Measurements from ENCODE around the gene IFT25. TPM values are rescaled to one million over a fixed set of nuclear protein-coding genes. Genes with fewer than 3 reads are reported as not detected.
"Not testable (repeated sequence)": the region's sequence is repeated elsewhere in the genome, so short reads cannot be mapped to it uniquely, and the experiment has no call there.

The IFT25 gene
- total RNA-seq, 2 donors from 2014 or later = 59.6 to 68.3 TPM

- ATAC-seq (replicated peaks in 1 of 2) (no peak), DNase-seq (no peak)
- H3K4me3 Mint-ChIP-seq = peak overlapping the region; percentile 90 to 98
- peak overlapping the region; percentile 99 for H3K27ac Mint-ChIP-seq
- H3K27me3 Mint-ChIP-seq (ENCODE audit: low read depth) = no peaks in the 10 kb centered on the region
- peaks cover 2 to 7% of the 10 kb centered on the region in 2 donors for H3K36me3 Mint-ChIP-seq (ENCODE audit: insufficient read depth in 2 of 2)
- H3K4me1 Mint-ChIP-seq (ENCODE audit: low read depth) = peaks cover 55% of the 10 kb centered on the region
- H3K9me3 Mint-ChIP-seq = no peaks in the 10 kb centered on the region
Observed at GRCh38 chr1:53888681-53889080, 56.8 kb downstream of the IFT25 start.

DNA sequence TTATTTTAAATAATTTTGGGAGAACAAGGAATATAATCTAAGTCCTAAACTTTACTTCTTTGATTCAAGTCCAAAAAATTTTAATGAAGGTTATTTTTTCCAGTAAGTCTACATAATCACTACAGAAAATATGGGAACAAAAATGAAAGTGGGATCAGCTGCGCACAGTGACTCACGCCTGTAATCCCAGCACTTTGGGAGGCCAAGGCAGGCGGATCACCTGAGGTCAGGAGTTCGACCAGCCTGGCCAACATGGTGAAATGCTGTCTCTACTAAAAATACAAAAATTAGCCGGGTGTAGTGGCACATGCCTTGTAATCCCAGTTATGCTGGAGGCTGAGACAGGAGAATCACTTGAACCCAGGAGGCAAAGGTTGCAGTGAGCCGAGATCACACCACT lies 61.9 kb downstream of the IFT25 start:
- not testable (repeated sequence) for H3K27me3 Mint-ChIP-seq (ENCODE audit: low read depth); ATAC-seq (replicated peaks in 1 of 2); H3K4me3 Mint-ChIP-seq; DNase-seq; H3K27ac Mint-ChIP-seq; H3K9me3 Mint-ChIP-seq
- H3K36me3 Mint-ChIP-seq (ENCODE audit: insufficient read depth in 2 of 2) = peaks cover 5 to 14% of the 10 kb centered on the region in 2 donors
- peaks cover 10% of the 10 kb centered on the region for H3K4me1 Mint-ChIP-seq (ENCODE audit: low read depth)

- H3K4me3 Mint-ChIP-seq; H3K4me1 Mint-ChIP-seq (ENCODE audit: low read depth); H3K9me3 Mint-ChIP-seq; H3K27me3 Mint-ChIP-seq (ENCODE audit: low read depth); DNase-seq; ATAC-seq (replicated peaks in 1 of 2); H3K27ac Mint-ChIP-seq: not testable (repeated sequence)
- H3K36me3 Mint-ChIP-seq (ENCODE audit: insufficient read depth in 2 of 2) = peaks cover 5 to 12% of the 10 kb centered on the region in 2 donors
Observed at GRCh38 chr1:53881853-53882252, 63.6 kb downstream of the IFT25 start.

- Mint-ChIP-seq H3K36me3 (ENCODE audit: insufficient read depth in 2 of 2) (peaks cover 5 to 18% of the 10 kb centered on the region in 2 donors), H3K9me3 (peaks cover 0 to 5% of the 10 kb centered on the region in 2 donors), H3K4me3 (no peak overlapping the region), H3K4me1 (ENCODE audit: low read depth) (no peaks in the 10 kb centered on the region), H3K27ac (no peak overlapping the region), H3K27me3 (ENCODE audit: low read depth) (no peaks in the 10 kb centered on the region)
- no peak for ATAC-seq (replicated peaks in 1 of 2)
- DNase-seq = no peak
Observed at GRCh38 chr1:53878492-53879105, 66.9 kb downstream of the IFT25 start.

DNA sequence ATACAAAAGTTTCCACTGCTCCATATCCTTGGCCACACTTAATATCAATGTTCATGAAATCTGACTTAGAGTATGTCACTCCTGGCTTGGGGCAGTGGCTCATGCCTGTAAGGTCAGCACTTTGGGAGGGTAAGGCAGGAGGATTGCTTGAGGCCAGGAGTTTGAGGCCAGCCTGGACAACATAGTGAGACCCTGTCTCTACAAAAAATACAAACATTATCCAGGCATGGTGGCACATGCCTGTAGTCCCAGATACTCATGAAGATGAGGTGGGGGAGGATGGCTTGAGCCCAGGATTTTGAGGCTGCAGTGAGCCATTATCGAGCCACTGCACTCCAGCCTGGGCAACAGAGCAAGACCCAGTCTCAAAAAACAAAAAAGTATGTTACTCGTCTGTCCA lies 70.3 kb downstream of the IFT25 start:
- H3K27me3 Mint-ChIP-seq (ENCODE audit: low read depth); H3K4me3 Mint-ChIP-seq; DNase-seq; H3K36me3 Mint-ChIP-seq (ENCODE audit: insufficient read depth in 2 of 2); H3K27ac Mint-ChIP-seq; H3K4me1 Mint-ChIP-seq (ENCODE audit: low read depth); H3K9me3 Mint-ChIP-seq; ATAC-seq (replicated peaks in 1 of 2): not testable (repeated sequence)

- no peak for ATAC-seq (replicated peaks in 1 of 2)
- no peak for DNase-seq
- no peaks in the 10 kb centered on the region for H3K4me1 Mint-ChIP-seq (ENCODE audit: low read depth)
- H3K9me3 Mint-ChIP-seq = no peaks in the 10 kb centered on the region
- H3K27me3 Mint-ChIP-seq (ENCODE audit: low read depth) = no peaks in the 10 kb centered on the region
- no peak overlapping the region for H3K27ac Mint-ChIP-seq
- no peak overlapping the region for H3K4me3 Mint-ChIP-seq
- peaks cover 3 to 8% of the 10 kb centered on the region in 2 donors for H3K36me3 Mint-ChIP-seq (ENCODE audit: insufficient read depth in 2 of 2)
Observed at GRCh38 chr1:53871773-53872484, 73.6 kb downstream of the IFT25 start.

Other genes starting within 250 kb of the IFT25 start
- gene GLIS1, start 206.5 kb downstream of the IFT25 start, total RNA-seq = not detected
- gene NDC1, start 107.4 kb downstream of the IFT25 start, total RNA-seq = 10 to 100 TPM; 17.1 to 22.8 TPM
- gene YIPF1, start 55.9 kb downstream of the IFT25 start, total RNA-seq = 10 to 100 TPM; 33.7 to 48.5 TPM
- not detected for gene DIO1, start 51.5 kb downstream of the IFT25 start, total RNA-seq
- gene LRRC42, start 651 bp upstream of the IFT25 start, total RNA-seq = 10 to 100 TPM; 39.0 to 40.3 TPM
- not detected for gene LDLRAD1, start 72.5 kb upstream of the IFT25 start, total RNA-seq
- gene TMEM59, start 107.5 kb upstream of the IFT25 start, total RNA-seq = 100 to 1,000 TPM; 148 to 179 TPM
- gene TCEANC2, start 107.9 kb upstream of the IFT25 start, total RNA-seq = 10 to 100 TPM; 13.8 to 17.0 TPM
- not detected for gene CDCP2, start 207.3 kb upstream of the IFT25 start, total RNA-seq